Keratinocyte (primary cell): Measurements from ENCODE around the gene SMCHD1. TPM values are rescaled to one million over a fixed set of nuclear protein-coding genes. Genes with fewer than 3 reads are reported as not detected.

Experiments
- DNase-seq: peaks from one replicate; pipeline ENCODE4 v3.0.0-alpha.2; 2011; ENCODE audit warnings: low read depth, missing footprints, low spot score
- FAIRE-seq: peaks from 2 replicates; lab custom pipeline; 2011; peaks lifted over from hg19 to GRCh38; lab: Jason Lieb, UNC
- H2AFZ ChIP-seq: 2 replicates; pipeline ENCODE4 v1.6.0; 2012; ENCODE audit warnings: low read length, control low read depth, inconsistent platforms; ENCODE audit not compliant: control insufficient read depth
- H3K27ac ChIP-seq: 2 replicates; pipeline ENCODE4 v1.5.1; 2011; ENCODE audit warnings: low read length; ENCODE audit not compliant: control insufficient read depth, insufficient read depth
- H3K27me3 ChIP-seq: 3 replicates; pipeline ENCODE4 v1.6.0; 2011; ENCODE audit warnings: low read length; ENCODE audit not compliant: control insufficient read depth, insufficient read depth; ENCODE audit errors: extremely low read depth
- H3K36me3 ChIP-seq, 2 experiments: 2 replicates in 1 of 2; 3 replicates in 1 of 2; pipeline ENCODE4 v1.5.1; 2011; ENCODE audit warnings: low read length in 2 of 2, mild to moderate bottlenecking in 1 of 2; ENCODE audit not compliant: control insufficient read depth in 2 of 2, insufficient read depth in 2 of 2; ENCODE audit errors: extremely low read depth in 1 of 2
- H3K4me1 ChIP-seq: 3 replicates; pipeline ENCODE4 v1.5.1; 2011; ENCODE audit warnings: low read length; ENCODE audit not compliant: control insufficient read depth, insufficient read depth; ENCODE audit errors: extremely low read depth
- H3K4me2 ChIP-seq: 3 replicates; pipeline ENCODE4 v1.6.0; 2011; ENCODE audit warnings: low read depth, low read length; ENCODE audit not compliant: control insufficient read depth, insufficient read depth; ENCODE audit errors: extremely low read depth
- H3K4me3 ChIP-seq, 3 experiments: fragments of 200-600 bp in 1 of 3; sonication (generic) in 1 of 3; 2 replicates in 2 of 3; 3 replicates in 1 of 3; pipeline ENCODE4 v1.5.1; 2011 to 2016; ENCODE audit warnings: low read length in 3 of 3, mild to moderate bottlenecking in 3 of 3, control low read depth in 2 of 3, inconsistent platforms in 1 of 3, low read depth in 1 of 3, mixed read lengths in 1 of 3, mixed run types in 1 of 3, moderate library complexity in 1 of 3; ENCODE audit not compliant: control insufficient read depth in 2 of 3, insufficient read depth in 2 of 3; ENCODE audit errors: extremely low read depth in 1 of 3
- H3K79me2 ChIP-seq: 2 replicates; pipeline ENCODE4 v1.6.0; 2012; ENCODE audit warnings: low read length; ENCODE audit not compliant: control insufficient read depth, insufficient read depth
- H3K9ac ChIP-seq: 3 replicates; pipeline ENCODE4 v1.6.0; 2011; ENCODE audit warnings: low read length; ENCODE audit not compliant: control insufficient read depth, insufficient read depth; ENCODE audit errors: extremely low read depth
- H3K9me1 ChIP-seq: 3 replicates; pipeline ENCODE4 v1.6.0; 2011; ENCODE audit warnings: low read length; ENCODE audit not compliant: control insufficient read depth, insufficient read depth; ENCODE audit errors: extremely low read depth
- H3K9me3 ChIP-seq: 2 replicates; pipeline ENCODE4 v1.5.1; 2012; ENCODE audit warnings: low read depth, low read length; ENCODE audit not compliant: control insufficient read depth
- H4K20me1 ChIP-seq: 3 replicates; pipeline ENCODE4 v1.6.0; 2011; ENCODE audit warnings: low read length; ENCODE audit not compliant: control insufficient read depth, insufficient read depth; ENCODE audit errors: extremely low read depth
- EZH2 ChIP-seq: IDR thresholded peaks from one replicate; pipeline ENCODE4 v1.6.1; 2012; ENCODE audit warnings: inconsistent platforms, mild to moderate bottlenecking, low read length, moderate library complexity
- dilution Hi-C: fragments of 300-500 bp; cut with MboI; formaldehyde crosslinking; loops from one replicate; pipeline ENCODE4 v1.7.0; 2020; ENCODE audit warnings: low sequenced_read_pairs; ENCODE audit not compliant: extremely low pct_ligation_motif_present
- polyA plus RNA-seq, 5 experiments: library from polyadenylated mRNA; depleted of rRNA in 3 of 5; stranded (reverse) in 3 of 5; stranded (forward) in 1 of 5; unstranded in 1 of 5; fragments of >200 nt; gene quantifications; 1 replicate in 1 of 5; 2 replicates in 3 of 5; 3 replicates in 1 of 5; pipeline versions ENCODE4 v1.2.1 to v1.2.3, GENCODE V29; 2011 to 2012; ENCODE audit warnings: missing spikeins in 2 of 5, low read depth in 1 of 5, low replicate concordance in 1 of 5
- TF ChIP-seq, protein P1 (sequence below), 3 experiments: IDR thresholded peaks in 1 of 3; conservative IDR thresholded peaks in 1 of 3; optimal IDR thresholded peaks in 1 of 3; 2 replicates in 2 of 3; 3 replicates in 1 of 3; pipeline versions ENCODE3 to v1.5.1; 2011; ENCODE audit warnings: low read length in 3 of 3, mild to moderate bottlenecking in 3 of 3, moderate library complexity in 2 of 3, control low read depth in 1 of 3, inconsistent platforms in 1 of 3; ENCODE audit not compliant: insufficient read depth in 2 of 3; ENCODE audit errors: extremely low read depth in 1 of 3

The SMCHD1 gene
- polyA plus RNA-seq, 1 donor (not counting 4 experiments of a cell fraction or from before 2014, with no cell fraction given): 18.5 TPM

DNA sequence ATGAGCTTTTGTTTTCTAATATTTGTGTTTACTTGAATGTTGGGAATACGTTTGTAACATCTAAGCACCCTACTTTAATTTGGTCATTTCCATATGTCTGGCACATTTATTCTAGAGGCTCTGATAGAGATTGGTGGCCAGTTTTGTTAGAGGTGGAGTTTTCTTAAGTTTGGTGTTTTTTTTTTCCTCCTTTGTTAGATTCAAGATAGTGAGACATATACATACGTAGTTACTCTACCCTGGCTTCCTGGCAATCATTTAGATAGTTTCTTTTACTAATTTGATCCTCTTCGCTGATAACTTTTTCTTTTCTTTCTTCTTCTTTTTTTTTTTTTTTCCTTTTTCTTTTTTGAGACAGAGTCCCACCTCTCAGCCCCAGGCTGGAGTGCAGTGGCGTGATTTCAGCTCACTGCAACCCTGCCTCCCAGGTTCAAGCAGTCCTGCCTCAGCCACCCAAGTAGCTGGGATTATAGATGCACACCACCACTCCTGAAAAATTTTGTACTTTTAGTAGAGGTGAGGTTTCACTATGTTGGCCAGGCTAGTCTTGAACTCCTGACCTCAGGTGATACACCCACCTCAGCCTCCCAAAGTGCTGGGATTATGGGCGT, 26.6 kb downstream of the SMCHD1 start:
- peaks cover 0 to 2% of the 10 kb centered on the region in 2 experiments for H3K36me3 ChIP-seq
- no peak for DNase-seq
- dilution Hi-C loops: no loop called here
- TF ChIP-seq, protein P1, sequence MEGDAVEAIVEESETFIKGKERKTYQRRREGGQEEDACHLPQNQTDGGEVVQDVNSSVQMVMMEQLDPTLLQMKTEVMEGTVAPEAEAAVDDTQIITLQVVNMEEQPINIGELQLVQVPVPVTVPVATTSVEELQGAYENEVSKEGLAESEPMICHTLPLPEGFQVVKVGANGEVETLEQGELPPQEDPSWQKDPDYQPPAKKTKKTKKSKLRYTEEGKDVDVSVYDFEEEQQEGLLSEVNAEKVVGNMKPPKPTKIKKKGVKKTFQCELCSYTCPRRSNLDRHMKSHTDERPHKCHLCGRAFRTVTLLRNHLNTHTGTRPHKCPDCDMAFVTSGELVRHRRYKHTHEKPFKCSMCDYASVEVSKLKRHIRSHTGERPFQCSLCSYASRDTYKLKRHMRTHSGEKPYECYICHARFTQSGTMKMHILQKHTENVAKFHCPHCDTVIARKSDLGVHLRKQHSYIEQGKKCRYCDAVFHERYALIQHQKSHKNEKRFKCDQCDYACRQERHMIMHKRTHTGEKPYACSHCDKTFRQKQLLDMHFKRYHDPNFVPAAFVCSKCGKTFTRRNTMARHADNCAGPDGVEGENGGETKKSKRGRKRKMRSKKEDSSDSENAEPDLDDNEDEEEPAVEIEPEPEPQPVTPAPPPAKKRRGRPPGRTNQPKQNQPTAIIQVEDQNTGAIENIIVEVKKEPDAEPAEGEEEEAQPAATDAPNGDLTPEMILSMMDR (optimal IDR thresholded peaks at IDR 0.05 in 1 of 3, IDR thresholded peaks at IDR 0.05 in 1 of 3, conservative IDR thresholded peaks at IDR 0.05 in 1 of 3; ENCODE audit: extremely low read depth in 1 of 3, insufficient read depth in 2 of 3, low read length in 3 of 3): no peak
- no peak for TF ChIP-seq EZH2
- H3K27ac ChIP-seq: no peak overlapping the region
- no peaks in the 10 kb centered on the region for H3K27me3 ChIP-seq
- peaks cover 33% of the 10 kb centered on the region for H3K79me2 ChIP-seq
- FAIRE-seq: no peak
- no peaks in the 10 kb centered on the region for H4K20me1 ChIP-seq
- H3K9ac ChIP-seq: no peak overlapping the region
- no peaks in the 10 kb centered on the region for H3K9me1 ChIP-seq
- no peak overlapping the region for H2AFZ ChIP-seq
- no peak overlapping the region for H3K4me2 ChIP-seq
- no peaks in the 10 kb centered on the region for H3K4me1 ChIP-seq
- H3K9me3 ChIP-seq: no peaks in the 10 kb centered on the region
- no peak overlapping the region for H3K4me3 ChIP-seq

GRCh38 chr18:2683055-2683454, 27.5 kb downstream of the SMCHD1 start:
- Histone ChIP-seq H4K20me1 (no peaks in the 10 kb centered on the region), H2AFZ (no peak overlapping the region), H3K36me3 (peaks cover 0 to 2% of the 10 kb centered on the region in 2 experiments), H3K4me3 (no peak overlapping the region), H3K79me2 (peaks cover 33% of the 10 kb centered on the region), H3K4me2 (no peak overlapping the region), H3K27me3 (no peaks in the 10 kb centered on the region), H3K27ac (no peak overlapping the region), H3K9me3 (no peaks in the 10 kb centered on the region), H3K9ac (no peak overlapping the region), H3K9me1 (no peaks in the 10 kb centered on the region), H3K4me1 (no peaks in the 10 kb centered on the region)
- no peak for DNase-seq
- no peak for TF ChIP-seq EZH2
- TF ChIP-seq, protein P1 (optimal IDR thresholded peaks at IDR 0.05 in 1 of 3, IDR thresholded peaks at IDR 0.05 in 1 of 3, conservative IDR thresholded peaks at IDR 0.05 in 1 of 3; ENCODE audit: extremely low read depth in 1 of 3, insufficient read depth in 2 of 3, low read length in 3 of 3): no peak
- no peak for FAIRE-seq
- dilution Hi-C loops: no loop called here
